ENCODE measurements around the gene LHX8.

LHX8 gene

GRCh38 chr1:75208862-75209261 lies 74.7 kb downstream of the LHX8 start:
- H3K4me3 ChIP-seq (ENCODE audit: low read depth, low read length): no peak overlapping the region
- no peak for DNase-seq (ENCODE audit: low read depth)
- no peak for TF ChIP-seq CTCF (conservative IDR thresholded peaks at IDR 0.05; ENCODE audit: low read depth, low read length)

Measured in choroid plexus epithelial cell (primary cell).